Esophagus muscularis mucosa (tissue), 4 donors: ENCODE data around the gene SUN5.

ENCODE experiments used
- CTCF ChIP-seq, 3 experiments: fragments of 200-600 bp in 2 of 3; fragments of 450-650 bp in 1 of 3; sonication (generic) in 2 of 3; IDR thresholded peaks; one replicate each; pipeline ENCODE4 v1.5.1; 2017 to 2019; ENCODE audit warnings: antibody characterized with exemption in 3 of 3, mild to moderate bottlenecking in 2 of 3, moderate library complexity in 1 of 3
- EP300 ChIP-seq: sonication (generic); formaldehyde crosslinking; IDR thresholded peaks from one replicate; pipeline ENCODE4 v1.6.1; 2017; ENCODE audit warnings: antibody characterized with exemption
- POLR2A ChIP-seq: fragments of 450-650 bp; IDR thresholded peaks from one replicate; pipeline ENCODE4 v1.6.1; 2017; ENCODE audit warnings: antibody characterized with exemption, moderate library complexity, mild to moderate bottlenecking, low read depth

- TF ChIP-seq POLR2A (no peak), CTCF (IDR thresholded peaks at IDR 0.05) (no peak), EP300 (no peak)
Observed at GRCh38 chr20:32986331-32986966, 17.8 kb downstream of the SUN5 start.
